SK-N-SH (cell line): Measurements from ENCODE around the gene CRYBG2.

ENCODE experiments used
- CTCF ChIP-seq: fragments of 200-600 bp; sonication (generic); IDR thresholded peaks from 2 replicates; pipeline ENCODE4 v1.6.1; 2017; ENCODE audit warnings: antibody characterized with exemption, mild to moderate bottlenecking, moderate library complexity
- EP300 ChIP-seq, 2 experiments: IDR thresholded peaks; 2 replicates each; pipeline versions ENCODE4 v1.4.0 to v1.6.1; 2012; ENCODE audit warnings: borderline replicate concordance in 1 of 2, low read depth in 1 of 2, low read length in 1 of 2
- EZH2phosphoT487 ChIP-seq: fragments of 200-600 bp; sonication (generic); IDR thresholded peaks from 2 replicates; pipeline ENCODE4 v1.6.1; 2017; ENCODE audit warnings: low read depth, mixed run types, mild to moderate bottlenecking, antibody characterized with exemption, moderate library complexity, borderline replicate concordance
- MAX ChIP-seq: IDR thresholded peaks from 2 replicates; pipeline ENCODE4 v1.4.0; 2012; ENCODE audit warnings: low read depth
- SMC3 ChIP-seq: IDR thresholded peaks from 2 replicates; pipeline ENCODE4 v1.6.1; 2012; ENCODE audit warnings: low read depth, low read length, improper control_type of control experiment
- USF2 ChIP-seq: fragments of 150-350 bp; IDR thresholded peaks from 2 replicates; pipeline ENCODE4 v1.6.1; 2017; ENCODE audit warnings: antibody characterized with exemption, low read length, low read depth, borderline replicate concordance
- YY1 ChIP-seq: IDR thresholded peaks from 2 replicates; pipeline ENCODE4 v1.4.0; 2012; ENCODE audit warnings: low read depth, mild to moderate bottlenecking

- TF ChIP-seq USF2, result no peak
- TF ChIP-seq CTCF, result no peak
- TF ChIP-seq MAX, result no peak
- no peak for TF ChIP-seq EZH2phosphoT487
- no peak for TF ChIP-seq YY1
- TF ChIP-seq SMC3, result no peak
- no peak for TF ChIP-seq EP300 (IDR thresholded peaks at IDR 0.05; ENCODE audit: borderline replicate concordance in 1 of 2, low read depth in 1 of 2, low read length in 1 of 2)
Observed at GRCh38 chr1:26387447-26387846, 33.5 kb upstream of the CRYBG2 start.
